Activated CD4-positive, alpha-beta T cell treated with anti-CD3 and anti-CD28 coated beads, Interleukin-2, amount 50 U/mL, for 48 hours (primary cell): ENCODE measurements around the gene MYH11.
"Not testable (repeated sequence)": the region's sequence is repeated elsewhere in the genome, so short reads cannot be mapped to it uniquely, and the experiment has no call there.

Experiments used
- DNase-seq, 2 experiments: peaks; one replicate each; pipeline ENCODE4 v3.0.0-alpha.2; 2020

Gene MYH11

DNA sequence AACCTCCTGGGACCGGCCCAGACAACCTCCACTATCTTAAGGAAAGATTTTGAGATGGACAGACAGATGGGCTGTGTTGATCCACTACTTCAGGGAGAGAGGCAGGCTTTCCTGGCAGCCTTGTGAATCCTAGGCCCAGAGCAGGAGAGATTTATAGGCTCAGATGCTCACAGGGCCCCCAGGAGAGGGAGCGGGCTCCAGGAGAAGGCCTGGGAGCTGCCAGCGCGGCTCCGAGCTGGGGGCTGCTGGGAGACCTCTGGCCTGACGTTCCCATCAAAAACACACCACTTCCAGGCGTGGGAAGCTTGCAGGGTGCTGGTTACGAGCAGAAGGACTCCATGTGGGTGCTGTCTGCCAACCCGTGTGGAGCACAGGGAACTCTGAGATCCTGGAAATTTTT, 53.2 kb downstream of the MYH11 start:
- no peak for DNase-seq

DNA sequence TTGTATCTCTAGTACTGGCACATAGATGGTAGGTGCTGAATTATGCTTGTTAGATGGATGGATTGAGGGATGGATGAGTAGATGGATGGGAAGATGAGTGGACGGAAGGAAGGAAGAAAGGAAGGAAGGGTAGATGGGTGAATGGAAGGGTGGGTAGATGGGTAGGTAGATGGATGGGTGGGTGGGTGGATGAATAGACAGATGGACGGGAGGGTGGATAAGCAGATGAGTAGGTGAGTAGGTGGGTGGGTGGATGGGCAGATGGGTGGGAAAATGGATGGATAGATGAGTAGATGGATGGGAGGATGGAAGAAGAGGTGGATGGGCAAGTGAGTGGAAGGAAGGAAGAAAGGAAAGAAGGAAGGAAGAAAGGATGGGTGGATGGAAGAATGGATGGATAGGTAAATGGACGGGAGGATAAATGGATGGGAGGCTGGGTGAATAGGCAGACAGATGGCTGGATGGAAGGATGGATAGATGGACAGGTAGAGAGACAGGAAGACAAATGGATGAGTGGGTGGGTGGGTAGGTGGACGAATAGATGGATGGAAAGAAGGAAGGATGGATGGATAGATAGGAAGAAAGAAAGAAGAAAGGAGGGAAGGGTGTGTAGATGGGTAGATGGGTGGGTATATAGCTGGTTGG, 56.9 kb downstream of the MYH11 start:
- DNase-seq: no peak

- DNase-seq: no peak
Measured at GRCh38 chr16:15798671-15799070, 58.2 kb downstream of the MYH11 start.

DNA sequence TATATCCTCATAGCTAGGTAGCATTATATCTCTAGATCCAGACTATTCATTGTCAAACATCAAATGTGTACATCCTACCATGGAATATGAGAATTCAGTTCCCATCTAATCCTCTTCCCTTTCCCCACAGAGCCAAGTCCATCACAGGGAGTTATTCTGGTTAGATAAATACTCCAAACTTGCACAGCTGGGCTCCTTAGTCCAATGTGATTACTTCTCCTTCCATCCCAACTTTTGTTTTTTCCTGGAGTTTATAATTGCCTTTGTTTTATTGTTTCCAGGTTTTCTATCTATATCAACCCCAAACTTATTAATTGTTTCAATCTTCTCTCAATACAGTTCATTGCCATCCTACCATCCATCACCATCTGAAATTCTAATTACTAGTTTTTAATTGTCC, 59.9 kb downstream of the MYH11 start:
- no peak for DNase-seq

GRCh38 chr16:15795615-15796014, 61.2 kb downstream of the MYH11 start:
- no peak for DNase-seq

GRCh38 chr16:15792563-15792971, 64.3 kb downstream of the MYH11 start:
- no peak for DNase-seq

DNA sequence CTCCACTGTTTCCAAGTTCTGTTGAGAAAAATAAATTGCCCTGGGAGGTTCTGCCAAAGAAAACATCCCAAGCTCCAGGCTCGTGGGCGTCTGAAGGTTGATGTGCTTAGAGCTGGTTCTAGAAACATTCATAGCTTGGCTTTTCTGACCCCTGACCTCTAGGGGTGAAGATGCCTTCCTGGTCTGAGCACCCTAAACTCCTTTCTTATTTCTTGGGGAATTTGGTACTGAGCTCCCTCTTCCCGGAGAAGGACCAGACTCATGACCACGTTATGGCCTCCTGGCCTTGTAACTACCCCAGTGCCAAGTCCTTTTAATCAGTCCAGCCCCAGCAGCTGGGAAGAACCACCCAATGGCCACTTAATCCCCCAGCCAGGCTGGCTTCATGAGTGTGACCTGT, 66.4 kb downstream of the MYH11 start:
- no peak for DNase-seq

DNA sequence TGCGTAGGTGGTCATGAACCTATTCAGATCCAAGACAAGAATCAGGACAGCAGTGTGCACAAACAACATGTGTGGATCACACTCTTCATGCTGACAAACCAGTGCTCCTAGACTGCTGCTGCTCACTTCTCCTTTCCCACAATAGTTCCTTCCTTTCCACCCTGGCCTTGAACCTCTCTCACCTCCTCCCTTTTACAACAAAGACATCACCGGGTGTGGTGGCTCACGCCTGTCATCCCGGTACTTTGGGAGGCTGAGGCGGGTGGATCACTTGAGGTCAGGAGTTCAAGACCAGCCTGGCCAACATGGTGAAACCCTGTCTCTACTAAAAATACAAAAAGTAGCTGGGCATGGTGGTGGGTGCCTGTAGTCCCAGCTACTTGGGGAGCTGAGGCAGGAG, 67.0 kb downstream of the MYH11 start:
- not testable (repeated sequence) for DNase-seq

DNA sequence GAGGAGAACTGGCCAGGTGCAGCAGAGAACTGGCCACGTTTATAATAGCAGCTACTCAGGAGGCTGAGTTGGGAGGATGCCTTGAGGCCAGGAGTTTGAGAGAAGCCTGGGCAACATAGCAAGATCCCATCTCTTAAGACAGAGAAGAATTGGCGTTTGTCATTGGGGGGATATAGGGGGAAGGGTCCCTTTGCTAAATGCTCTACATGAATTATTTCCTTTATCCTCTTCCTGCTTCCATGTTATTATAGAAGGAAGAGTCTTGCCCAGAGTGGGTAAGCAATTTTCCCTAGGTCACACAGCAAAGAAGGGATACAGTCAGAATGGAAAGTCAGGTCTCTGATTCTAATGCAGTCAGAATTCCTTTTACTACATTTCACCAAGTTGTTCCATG, 68.0 kb downstream of the MYH11 start:
- DNase-seq: no peak

GRCh38 chr16:15786501-15786900, 70.3 kb downstream of the MYH11 start:
- no peak for DNase-seq

- no peak for DNase-seq
Measured at GRCh38 chr16:15785386-15786059, 71.3 kb downstream of the MYH11 start.

GRCh38 chr16:15783985-15784384, 72.8 kb downstream of the MYH11 start:
- DNase-seq: no peak

GRCh38 chr16:15782573-15783365, 74.1 kb downstream of the MYH11 start:
- DNase-seq: no peak

DNA sequence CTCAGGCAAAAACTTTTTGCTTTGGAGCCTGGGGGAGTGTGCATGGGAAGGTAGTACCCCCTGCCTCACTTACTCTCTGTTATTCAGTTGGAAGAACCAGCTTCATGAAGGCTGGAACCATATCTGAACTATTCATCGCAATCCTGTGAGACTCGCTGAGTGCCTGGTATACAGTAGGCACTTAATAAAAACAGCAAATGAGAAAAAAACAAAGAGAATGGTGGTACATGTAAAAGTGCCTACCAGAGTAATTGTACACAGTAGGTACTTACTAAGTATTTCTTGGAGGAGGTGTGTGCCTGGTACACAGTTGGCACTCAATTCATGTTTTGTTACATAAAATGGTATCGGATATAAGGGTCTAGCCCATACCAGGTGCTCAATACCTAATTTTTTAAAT, 75.2 kb downstream of the MYH11 start:
- DNase-seq: no peak

GRCh38 chr16:15780805-15781204, 76.0 kb downstream of the MYH11 start:
- no peak for DNase-seq

DNA sequence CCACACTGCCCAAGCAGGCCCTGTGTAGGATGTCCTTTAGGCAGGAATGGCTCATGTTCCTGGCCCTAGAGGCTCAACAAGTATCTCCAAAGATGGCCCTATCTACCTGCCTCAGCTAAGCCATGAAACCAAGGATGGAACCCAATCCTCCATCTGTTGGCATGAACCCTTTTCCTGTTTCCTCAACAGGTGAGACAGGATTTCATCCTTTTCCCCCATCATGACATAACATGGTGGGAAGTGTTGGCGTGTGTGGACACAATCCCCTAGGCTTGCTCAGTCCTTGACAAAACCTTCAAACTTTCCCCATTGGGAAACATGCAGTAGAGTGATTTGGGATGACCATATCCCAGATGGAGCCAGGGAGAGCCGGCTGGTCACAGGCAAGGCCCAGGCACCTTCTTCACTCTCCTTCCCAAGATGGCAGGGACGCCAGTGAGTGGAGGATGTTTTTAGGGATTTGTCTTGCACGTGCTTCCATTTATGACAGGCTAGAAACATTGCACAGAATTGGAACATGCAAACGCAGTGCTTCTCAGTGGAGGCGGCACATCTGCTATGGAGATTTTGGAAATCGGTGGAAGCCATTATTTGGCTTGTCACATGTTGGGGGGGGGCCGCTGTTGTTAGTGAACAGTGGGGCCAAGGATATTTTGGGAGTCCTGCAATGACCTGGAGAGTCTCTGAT, 77.0 kb downstream of the MYH11 start:
- DNase-seq: no peak

DNA sequence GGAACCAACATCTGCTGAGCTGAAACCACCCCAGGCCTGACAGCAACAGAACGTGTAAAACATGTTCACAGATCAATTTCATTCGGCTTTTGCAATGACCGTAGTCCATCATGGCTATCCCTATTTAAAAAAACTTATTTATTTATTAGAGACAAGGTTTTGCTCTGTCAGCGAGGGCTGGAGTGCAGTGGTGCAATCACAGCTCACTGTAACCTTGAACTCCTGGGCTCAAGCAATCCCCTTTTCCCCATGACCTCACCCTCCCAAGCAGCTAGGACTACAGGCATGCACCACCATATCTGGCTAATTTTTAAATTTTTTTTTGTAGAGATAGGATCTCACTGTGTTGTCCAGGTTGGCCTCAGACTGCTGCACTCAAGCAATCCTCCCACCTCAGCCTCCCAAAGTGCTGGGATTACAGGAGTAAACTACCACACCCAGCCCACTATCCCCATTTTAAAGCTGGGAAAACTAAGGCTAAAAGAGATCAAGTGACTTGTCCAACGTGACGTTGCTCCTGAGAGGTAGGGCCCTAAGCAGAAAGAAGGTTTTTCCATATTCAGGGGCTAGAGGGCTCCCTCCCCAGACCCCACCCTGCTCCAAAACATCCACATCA, 77.7 kb downstream of the MYH11 start:
- no peak for DNase-seq

- no peak for DNase-seq
Measured at GRCh38 chr16:15778204-15778743, 78.6 kb downstream of the MYH11 start.

DNA sequence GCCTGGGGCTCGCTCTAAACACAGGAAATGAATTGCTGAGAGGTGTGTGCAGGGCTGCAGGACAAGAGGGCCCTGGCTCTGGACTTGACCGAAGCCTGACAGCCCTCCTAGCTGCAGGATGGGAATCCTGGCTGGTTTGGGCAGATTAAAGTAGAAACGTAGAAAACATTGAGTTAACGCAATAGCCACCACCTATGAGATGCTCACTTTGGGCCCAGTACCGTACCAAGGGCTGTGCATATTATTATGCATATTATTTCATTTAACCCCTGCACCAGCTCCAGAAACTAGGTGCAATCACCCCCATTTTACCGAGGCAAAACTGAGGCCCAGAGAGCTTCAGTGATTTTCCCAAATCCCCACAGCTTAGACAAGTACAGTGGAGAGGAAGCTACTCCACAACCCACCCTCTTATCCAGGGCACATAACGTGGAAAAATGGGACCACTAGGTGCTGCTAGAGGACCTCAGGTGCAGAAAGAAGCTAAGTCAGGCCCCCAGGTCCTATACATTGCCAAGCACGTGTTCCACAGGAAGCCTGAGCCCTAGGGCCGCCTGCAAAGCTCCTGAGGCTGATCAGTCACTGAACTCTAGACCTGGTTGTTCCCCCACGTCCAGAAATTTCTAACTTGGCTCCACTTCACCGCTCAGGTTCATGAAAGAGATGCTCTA, 79.2 kb downstream of the MYH11 start:
- DNase-seq: peak in 1 of 2 experiments; percentile 17

DNA sequence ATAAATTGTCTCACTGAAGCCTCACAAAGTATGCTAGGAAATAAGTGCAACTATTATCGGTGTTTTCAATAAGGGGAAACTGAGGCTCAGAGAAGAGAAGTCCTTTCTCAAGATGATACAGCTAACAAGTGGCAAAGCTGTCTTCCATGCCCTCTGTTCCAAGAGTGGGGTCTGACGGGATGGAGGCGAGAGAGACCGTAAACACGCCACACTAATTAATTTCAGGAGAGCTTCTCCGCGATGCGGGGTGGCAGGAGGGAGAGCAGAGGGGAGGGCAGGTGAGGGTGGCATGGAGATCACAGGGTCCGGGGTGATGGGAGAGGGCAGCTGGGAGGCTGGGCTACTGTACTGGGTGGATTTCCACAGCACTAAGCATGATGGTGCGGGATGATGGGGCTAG, 80.3 kb downstream of the MYH11 start:
- no peak for DNase-seq

GRCh38 chr16:15775663-15776304, 81.0 kb downstream of the MYH11 start:
- no peak for DNase-seq

DNA sequence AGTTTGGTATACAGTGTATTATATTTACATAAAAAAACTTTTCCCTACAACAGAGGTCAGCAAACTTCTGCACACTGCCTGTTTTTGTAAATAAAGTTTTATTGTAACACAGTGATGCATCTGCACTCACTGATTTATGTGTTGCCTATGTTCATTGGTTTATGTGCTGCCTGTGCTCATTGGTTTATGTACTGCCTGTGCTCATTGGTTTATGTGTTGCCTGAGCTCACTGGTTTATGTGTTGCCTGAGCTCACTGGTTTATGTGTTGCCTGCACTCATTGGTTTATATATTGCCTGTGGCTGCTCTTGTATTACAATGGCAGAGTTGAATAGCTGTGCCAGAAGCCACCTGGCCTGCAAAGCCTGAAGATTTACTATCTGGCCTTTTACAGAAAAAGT, 81.6 kb downstream of the MYH11 start:
- DNase-seq: no peak
